DND-41 (cell line): ENCODE results near the gene HSPA1B.

Experiments used
- CTCF ChIP-seq: IDR thresholded peaks from 2 replicates; pipeline ENCODE4 v1.5.1; 2012; ENCODE audit warnings: borderline replicate concordance, low read length, moderate library complexity, mild to moderate bottlenecking; ENCODE audit not compliant: poor library complexity, severe bottlenecking; ENCODE audit errors: extremely low read depth
- EZH2 ChIP-seq: IDR thresholded peaks from 3 replicates; pipeline ENCODE4 v1.6.1; 2012; ENCODE audit warnings: borderline replicate concordance, low read depth, mild to moderate bottlenecking, moderate library complexity, low read length, inconsistent platforms; ENCODE audit not compliant: severe bottlenecking

GRCh38 chr6:31821301-31822035 lies 6.1 kb upstream of the HSPA1B start:
- TF ChIP-seq CTCF: no peak
- no peak for TF ChIP-seq EZH2
